Posterior vena cava (tissue), 2 donors: ENCODE measurements around the gene SMYD4. TPM values are rescaled to one million over a fixed set of nuclear protein-coding genes. Genes with fewer than 3 reads are reported as not detected.
A peak's percentile ranks its signal among the peaks of the same experiment; 100 is the strongest.
"Not testable (repeated sequence)": the region's sequence is repeated elsewhere in the genome, so short reads cannot be mapped to it uniquely, and the experiment has no call there.

Source experiments
- DNase-seq: peaks from one replicate; pipeline ENCODE4 v3.0.0-alpha.2; 2020; ENCODE audit warnings: low spot score
- intact Hi-C, 2 donors: fragments of 100-400 bp; cut with DNase I; formaldehyde crosslinking; loops; one replicate each; pipeline versions ENCODE4 v1.14.1 to v1.14.2; 2022 to 2023
- total RNA-seq, 2 donors: library from RNA; stranded (reverse); fragmentation: NEBNext Ultra II Directional; extraction: Animal tissue kit (Norgen Biotek cat#: 25700); gene quantifications; one replicate each; pipeline ENCODE4 v1.2.1, GENCODE V29; 2021
- donor health status: DM: yes; HTN: yes; CAD: no.
- donor health status: DM: yes; HTN: yes; CAD: no.

The SMYD4 gene
- total RNA-seq, 2 donors from 2014 or later: 16.8 to 19.7 TPM

DNA sequence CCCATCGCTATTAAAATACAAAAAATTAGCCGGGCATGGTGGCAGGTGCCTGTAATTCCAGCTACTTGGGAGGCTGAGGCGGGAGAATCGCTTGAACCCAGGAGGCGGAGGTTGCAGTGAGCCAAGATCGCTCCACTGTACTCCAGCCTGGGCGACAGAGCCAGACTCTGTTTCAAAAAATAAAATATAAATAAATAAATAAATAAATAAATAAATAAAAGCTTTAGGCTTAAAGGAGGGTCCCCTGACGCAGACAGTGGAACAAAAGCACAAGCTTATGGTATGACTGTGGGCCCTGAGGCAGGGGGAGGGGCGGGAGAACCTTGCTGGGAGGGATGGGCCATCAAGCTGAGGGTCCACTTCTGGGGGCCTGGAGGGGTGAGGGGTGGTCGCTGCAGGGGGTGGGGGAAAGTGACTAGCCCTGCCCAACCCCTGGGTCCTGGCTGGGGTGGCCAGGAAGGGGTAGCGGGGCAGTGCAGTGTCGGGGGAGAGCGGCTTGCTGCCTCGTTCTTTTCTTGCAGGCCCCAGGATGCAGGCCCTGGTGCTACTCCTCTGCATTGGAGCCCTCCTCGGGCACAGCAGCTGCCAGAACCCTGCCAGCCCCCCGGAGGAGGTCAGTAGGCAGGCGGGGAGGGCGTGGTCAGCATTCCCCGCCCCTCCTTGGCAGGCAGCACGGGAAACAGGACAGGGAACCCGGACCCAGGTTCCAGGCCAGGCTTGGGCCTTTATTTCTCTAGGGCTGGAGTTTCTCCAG lies 63.1 kb downstream of the SMYD4 start:
- no peak for DNase-seq
- intact Hi-C loops: no loop called here

DNA sequence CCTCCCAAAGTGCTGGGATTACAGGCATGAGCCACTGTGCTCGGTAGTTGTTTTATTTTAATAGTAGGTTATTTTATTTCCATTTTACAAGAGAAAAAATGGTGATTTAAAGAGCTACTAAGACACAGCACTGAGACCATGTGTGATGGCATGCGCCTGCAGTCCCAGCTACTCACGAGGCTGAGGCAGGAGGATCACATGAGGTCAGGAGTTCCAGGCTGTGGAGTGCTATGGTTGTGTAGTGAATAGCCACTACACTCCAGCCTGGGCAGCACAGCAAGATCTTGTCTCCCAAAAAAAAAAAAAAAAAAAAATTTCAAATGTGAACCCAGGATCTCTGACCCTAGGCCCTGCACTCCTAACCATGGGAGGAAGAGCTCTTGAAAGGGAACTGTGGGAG lies 64.1 kb downstream of the SMYD4 start:
- no peak for DNase-seq
- intact Hi-C loops: loop anchor here in 1 of 2 donors (2.0 kb wide), 1 partner anchor 17 kb away; no protein-coding TSS in a partner anchor

GRCh38 chr17:1764705-1765104 lies 65.0 kb downstream of the SMYD4 start:
- not testable (repeated sequence) for DNase-seq
- intact Hi-C loops: loop anchor here in 1 of 2 donors (2.0 kb wide), 1 partner anchor 18 kb away; no protein-coding TSS in a partner anchor

DNA sequence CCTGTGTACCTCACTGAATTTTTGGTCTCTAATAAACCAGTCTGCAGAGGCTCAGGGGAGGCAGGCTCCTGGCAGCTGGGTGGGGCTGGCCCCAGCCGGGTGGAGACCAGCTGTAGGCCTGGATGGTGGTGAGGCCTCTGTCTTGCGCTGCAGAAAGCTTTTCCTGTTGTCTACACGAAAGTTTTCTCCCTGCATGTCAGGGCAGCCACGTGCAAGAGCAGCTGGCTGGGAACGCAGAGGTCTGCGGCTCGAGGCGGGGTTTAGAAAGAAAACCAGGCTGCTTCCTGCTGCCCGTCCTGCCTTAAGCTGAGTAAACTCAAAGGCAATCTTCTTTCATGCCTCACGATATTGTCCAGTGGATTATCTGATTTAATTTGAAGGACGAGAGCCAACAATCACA lies 65.4 kb downstream of the SMYD4 start:
- DNase-seq: peak; percentile 92
- intact Hi-C loops: loop anchor here in 1 of 2 donors (2.0 kb wide), 1 partner anchor 19 kb away; no protein-coding TSS in a partner anchor

- DNase-seq: no peak
- intact Hi-C loops: loop anchor here in 1 of 2 donors (2.0 kb wide), 1 partner anchor 38 kb away; the partner anchor contains the start of gene WDR81
These were observed 66.5 kb downstream of the SMYD4 start for GRCh38 chr17:1762901-1763898.

DNA sequence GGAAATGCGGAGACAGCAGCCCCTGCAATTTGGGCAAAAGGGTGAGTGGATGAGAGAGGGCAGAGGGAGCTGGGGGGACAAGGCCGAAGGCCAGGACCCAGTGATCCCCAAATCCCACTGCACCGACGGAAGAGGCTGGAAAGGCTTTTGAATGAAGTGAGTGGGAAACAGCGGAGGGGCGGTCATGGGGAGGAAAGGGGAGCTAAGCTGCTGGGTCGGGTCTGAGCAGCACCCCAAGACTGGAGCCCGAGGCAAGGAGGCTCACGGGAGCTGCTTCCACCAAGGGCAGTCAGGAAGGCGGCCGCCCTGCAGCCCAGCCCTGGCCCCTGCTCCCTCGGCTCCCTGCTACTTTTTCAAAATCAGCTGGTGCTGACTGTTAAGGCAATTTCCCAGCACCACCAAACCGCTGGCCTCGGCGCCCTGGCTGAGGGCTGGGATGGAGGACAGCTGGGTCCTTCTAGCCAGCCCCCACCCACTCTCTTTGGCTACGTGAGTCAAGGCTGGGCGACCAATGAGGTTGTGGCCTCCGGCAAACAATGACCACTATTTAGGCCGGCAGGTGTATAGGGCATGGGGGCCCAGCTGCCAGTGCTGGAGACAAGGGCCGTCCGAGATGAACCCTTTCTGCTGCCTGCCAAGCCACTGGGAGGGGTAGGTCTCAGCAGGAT lies 67.3 kb downstream of the SMYD4 start:
- DNase-seq: peak; percentile 87
- intact Hi-C loops: loop anchor here in 1 of 2 donors (2.0 kb wide), 1 partner anchor 38 kb away; the partner anchor contains the start of gene WDR81

DNA sequence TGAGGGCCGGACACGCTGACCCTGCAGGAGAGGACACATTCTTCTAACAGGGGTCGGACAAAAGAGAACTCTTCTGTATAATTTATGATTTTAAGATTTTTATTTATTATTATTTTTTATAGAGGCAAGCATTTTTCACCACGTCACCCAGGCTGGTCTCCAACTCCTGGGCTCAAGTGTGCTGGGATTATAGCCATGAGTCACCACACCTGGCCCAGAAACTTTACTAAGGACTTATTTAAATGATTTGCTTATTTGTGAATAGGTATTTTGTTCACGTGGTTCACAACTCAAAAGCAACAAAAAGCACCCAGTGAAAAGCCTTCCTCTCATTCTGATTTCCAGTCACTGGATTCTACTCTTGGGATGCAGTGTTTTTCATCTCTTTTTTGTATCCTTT lies 70.2 kb downstream of the SMYD4 start:
- no peak for DNase-seq

DNA sequence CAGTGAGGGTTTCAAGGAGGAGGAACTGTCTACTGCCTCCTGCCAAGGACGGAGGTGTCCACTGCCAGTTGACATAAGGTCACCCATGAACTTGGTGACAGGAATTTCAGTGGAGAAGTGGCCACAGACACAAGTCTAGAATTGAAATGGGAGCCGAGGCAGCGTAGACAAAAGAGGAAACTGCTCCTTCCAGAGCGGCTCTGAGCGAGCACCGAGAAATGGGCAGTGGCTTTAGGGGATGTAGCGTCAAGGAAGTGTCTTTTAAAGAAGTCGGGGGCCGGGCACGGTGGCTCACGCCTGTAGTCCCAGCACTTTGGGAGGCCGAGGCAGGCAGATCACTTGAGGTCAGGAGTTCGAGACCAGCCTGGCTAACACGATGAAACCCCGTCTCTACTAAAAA lies 70.9 kb downstream of the SMYD4 start:
- intact Hi-C loops: no loop called here
- no peak for DNase-seq

More for the DNA sequence above, 70.2 kb downstream of the SMYD4 start:
- intact Hi-C loops: no loop called here

GRCh38 chr17:1755827-1756262 lies 73.9 kb downstream of the SMYD4 start:
- intact Hi-C loops: no loop called here
- no peak for DNase-seq

DNA sequence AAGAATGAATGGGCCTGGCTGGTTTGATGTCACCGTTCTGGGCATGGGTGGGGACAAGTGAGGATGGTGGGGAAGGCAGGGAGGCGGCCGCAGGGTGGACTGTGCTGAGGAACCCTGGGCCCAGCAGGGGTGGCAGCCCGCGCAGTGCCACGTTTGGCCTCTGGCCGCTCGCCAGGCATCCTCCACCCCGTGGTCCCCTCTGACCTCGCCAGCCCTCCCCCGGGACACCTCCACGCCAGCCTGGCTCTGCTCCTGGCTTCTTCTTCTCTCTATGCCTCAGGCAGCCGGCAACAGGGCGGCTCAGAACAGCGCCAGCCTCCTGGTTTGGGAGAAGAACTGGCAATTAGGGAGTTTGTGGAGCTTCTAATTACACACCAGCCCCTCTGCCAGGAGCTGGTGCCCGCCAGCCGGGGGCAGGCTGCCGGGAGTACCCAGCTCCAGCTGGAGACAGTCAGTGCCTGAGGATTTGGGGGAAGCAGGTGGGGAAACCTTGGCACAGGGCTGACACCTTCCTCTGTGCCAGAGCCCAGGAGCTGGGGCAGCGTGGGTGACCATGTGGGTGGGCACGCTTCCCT lies 74.4 kb downstream of the SMYD4 start:
- intact Hi-C loops: no loop called here
- no peak for DNase-seq

DNA sequence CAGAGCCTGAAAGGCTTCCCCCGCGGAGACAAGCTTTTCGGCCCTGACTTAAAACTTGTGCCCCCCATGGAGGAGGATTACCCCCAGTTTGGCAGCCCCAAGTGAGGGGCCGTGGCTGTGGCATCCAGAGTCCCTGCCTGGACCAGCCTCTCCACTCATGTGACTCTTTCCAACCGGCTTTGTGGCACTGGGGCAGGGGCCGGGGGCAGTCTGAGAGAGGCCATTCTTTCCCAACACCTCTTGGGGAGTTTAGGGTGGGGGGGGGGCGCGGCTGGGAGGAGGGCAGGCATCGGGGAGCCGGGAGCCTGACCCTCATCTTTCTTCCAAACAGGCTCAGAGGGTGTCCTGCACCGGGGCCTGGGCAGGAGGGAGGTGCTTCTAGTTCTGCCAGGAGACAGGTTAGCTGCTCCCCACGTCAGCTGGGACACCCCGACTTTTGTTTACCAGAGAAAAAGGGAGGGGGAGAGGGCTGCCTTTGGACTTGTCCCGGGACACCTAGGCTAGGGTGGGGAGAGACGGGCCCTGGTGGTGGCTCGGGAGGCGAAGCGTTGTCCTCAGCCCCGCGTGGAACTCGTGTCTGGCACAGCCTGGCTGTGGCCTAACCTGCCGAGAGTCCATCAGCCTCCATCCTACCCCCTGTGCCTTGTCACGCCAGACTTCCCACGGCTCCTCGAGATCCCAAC lies 75.1 kb downstream of the SMYD4 start:
- intact Hi-C loops: no loop called here
- DNase-seq: no peak

GRCh38 chr17:1753767-1754429 lies 75.8 kb downstream of the SMYD4 start:
- intact Hi-C loops: no loop called here
- DNase-seq: no peak

- intact Hi-C loops: no loop called here
- DNase-seq: no peak
These were observed 77.1 kb downstream of the SMYD4 start for GRCh38 chr17:1752425-1753262.

DNA sequence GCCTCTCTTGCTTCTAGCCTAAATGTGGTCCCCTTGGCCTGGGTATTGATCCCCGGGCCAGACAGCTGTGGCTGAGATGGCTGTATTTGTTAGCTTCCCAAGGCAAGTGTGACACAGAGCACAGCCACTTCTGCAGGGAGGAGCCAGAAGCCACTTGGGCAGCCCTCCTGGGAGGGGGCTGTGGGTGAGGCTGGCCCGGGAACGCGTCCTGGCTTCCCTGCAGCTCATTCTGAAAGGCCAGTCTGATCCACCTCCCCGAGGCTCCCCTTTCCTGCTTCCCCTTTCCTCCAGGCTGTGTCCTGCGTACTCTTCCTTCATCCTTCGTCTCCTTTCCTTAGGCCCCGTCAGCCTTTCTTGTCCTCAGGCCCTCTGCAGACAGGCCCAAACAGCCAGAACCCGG lies 79.1 kb downstream of the SMYD4 start:
- no peak for DNase-seq
- intact Hi-C loops: no loop called here

GRCh38 chr17:1746975-1747543 lies 82.6 kb downstream of the SMYD4 start:
- DNase-seq: peak; percentile 88
- intact Hi-C loops: no loop called here

DNA sequence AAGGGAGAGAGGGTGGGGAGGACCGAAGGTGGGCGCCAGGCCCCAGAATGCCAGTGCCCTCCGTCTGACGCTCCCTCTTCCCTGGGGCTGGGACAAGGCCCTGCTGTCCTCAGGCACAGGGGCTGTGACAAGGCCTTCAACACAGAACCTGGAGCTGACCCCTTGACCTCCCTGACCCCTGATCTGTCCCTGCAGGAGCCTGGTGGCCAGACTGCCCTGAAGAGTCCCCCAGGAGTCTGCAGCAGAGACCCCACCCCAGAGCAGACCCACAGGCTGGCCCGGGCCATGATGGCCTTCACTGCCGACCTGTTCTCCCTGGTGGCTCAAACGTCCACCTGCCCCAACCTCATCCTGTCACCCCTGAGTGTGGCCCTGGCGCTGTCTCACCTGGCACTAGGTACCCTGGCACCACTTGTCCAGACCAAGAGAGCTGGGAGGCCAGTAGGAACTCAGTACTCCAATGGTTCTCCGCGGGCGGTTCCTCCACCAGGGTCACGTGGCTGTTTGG lies 84.1 kb downstream of the SMYD4 start:
- no peak for DNase-seq
- intact Hi-C loops: no loop called here
